Measurements from ENCODE around the gene QPCT.

DNA sequence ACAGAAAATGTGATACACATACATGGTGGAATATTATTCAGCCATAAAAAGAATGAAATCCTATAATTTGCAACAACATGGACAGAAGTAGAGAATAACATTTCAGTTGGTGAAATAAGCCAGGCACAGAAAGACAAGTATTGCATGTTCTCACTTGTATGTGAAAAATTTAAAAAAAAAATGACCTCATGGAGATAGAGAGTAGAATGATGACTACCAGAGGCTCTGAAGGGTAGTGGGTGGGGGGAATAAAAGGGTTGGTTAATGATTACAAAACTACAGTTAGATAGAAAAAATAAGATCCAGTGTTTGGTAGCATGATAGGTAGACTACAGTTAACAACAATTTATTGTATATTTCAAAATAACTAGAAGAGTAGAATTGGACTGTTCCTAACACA, 44.3 kb upstream of the QPCT start:
- TF ChIP-seq, protein P1, sequence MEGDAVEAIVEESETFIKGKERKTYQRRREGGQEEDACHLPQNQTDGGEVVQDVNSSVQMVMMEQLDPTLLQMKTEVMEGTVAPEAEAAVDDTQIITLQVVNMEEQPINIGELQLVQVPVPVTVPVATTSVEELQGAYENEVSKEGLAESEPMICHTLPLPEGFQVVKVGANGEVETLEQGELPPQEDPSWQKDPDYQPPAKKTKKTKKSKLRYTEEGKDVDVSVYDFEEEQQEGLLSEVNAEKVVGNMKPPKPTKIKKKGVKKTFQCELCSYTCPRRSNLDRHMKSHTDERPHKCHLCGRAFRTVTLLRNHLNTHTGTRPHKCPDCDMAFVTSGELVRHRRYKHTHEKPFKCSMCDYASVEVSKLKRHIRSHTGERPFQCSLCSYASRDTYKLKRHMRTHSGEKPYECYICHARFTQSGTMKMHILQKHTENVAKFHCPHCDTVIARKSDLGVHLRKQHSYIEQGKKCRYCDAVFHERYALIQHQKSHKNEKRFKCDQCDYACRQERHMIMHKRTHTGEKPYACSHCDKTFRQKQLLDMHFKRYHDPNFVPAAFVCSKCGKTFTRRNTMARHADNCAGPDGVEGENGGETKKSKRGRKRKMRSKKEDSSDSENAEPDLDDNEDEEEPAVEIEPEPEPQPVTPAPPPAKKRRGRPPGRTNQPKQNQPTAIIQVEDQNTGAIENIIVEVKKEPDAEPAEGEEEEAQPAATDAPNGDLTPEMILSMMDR (IDR thresholded peaks at IDR 0.05), result no peak
- TF ChIP-seq POLR2A (IDR thresholded peaks at IDR 0.05), result no peak

Data from lower leg skin (tissue), 3 donors.